GM21717 (cell line): ENCODE measurements around the gene GTF2F2.

ENCODE experiments used
- ATAC-seq: cut with Tn5 transposase; IDR thresholded peaks from one replicate; pipeline ENCODE4 v1.9.1; 2021; ENCODE audit warnings: mild to moderate bottlenecking, moderate library complexity; ENCODE audit not compliant: unreplicated experiment

Gene GTF2F2

DNA sequence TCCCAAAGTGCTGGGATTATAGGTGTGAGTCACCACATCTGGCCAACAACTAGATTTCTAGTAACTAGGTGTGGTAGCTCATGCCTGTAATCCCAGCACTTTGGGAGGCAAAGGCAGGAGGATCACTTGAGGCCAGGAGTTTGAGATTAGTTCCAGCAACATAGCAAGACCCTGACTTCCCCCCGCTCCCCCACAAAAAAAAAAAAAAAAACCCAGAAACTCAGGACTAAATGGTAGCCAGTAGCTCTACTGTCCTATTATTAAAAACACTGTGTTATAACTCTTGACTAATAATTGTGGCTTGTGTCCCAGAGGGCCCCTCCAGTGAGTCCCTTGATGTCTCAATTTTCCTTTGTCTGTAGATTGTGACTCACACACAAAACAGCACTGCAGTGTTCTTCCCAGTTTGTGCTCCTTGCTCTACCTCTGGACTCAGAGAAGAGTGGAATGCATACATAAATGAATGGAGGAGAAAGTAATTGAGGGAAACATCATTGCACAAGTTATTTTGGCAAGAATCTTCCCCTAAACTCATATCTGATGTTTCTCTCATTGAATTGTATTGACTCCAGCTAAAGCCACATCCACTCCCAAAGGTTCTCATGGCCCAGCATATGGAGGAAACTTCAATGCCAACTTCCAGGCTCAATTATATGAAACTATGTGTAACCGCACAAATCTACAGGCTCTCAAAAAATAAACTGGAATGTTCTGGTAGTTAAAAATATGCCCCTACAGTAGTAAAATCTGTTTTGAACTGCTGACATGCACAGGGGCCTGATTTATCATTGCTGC, 211.9 kb downstream of the GTF2F2 start:
- no peak for ATAC-seq

DNA sequence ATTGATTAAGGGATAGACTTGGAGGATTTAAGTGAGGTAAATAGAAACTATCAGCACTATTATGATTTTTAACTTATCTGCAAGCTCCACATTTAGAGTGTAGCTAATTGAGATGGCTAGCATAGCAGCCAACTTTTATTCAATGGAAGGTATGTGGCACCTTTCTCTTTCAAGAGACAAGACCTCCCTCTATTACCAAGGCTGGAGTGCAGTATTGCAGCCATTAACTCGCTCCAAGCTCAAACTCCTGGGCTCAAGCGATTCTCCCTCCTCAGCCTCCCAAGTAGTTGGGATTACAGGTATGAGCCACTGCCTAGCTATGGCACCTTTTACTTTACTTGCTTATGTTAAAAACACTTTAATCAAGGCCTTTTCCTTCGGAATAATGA, 212.5 kb downstream of the GTF2F2 start:
- no peak for ATAC-seq

DNA sequence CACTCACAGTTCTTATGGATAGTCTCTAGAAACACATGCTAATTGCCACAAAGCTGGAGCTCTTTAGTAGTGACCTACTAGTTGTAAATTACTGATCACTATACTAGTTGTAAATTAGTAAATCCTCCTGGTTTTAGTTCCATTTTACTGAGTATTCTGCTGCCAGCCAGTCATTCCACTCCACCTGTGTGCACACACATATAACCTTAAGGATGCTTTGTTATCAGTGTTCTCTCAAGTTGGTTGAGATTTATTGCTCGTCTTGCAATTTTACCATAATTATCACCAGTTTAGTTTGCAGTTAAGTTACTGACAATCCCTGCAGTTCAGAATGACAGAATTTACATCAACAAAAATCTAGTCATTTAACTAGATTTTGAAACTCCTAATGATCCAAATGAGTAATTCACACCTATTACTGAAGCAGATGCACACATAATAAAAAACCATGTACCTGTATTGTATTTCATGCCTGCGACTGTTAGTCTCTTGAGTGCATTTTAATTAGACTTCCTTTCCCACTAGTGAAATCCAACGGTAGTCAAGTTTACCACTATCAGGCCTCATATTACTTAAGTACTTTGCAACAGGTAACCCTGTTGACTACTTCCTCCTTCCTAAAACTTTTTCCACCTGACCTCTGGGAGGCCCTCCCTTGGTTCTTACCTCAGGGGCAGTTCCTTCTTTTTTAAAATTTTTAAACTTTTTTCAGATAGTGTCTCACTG, 213.1 kb downstream of the GTF2F2 start:
- ATAC-seq = no peak
